ENCODE results near the gene FSD1. TPM values are rescaled to one million over a fixed set of nuclear protein-coding genes. Genes with fewer than 3 reads are reported as not detected.
"Not testable (repeated sequence)": the region's sequence is repeated elsewhere in the genome, so short reads cannot be mapped to it uniquely, and the experiment has no call there.

Gene FSD1
- total and polyA plus RNA-seq, 10 donors, result 0.80 to 6.6 (median 2.2) TPM

DNA sequence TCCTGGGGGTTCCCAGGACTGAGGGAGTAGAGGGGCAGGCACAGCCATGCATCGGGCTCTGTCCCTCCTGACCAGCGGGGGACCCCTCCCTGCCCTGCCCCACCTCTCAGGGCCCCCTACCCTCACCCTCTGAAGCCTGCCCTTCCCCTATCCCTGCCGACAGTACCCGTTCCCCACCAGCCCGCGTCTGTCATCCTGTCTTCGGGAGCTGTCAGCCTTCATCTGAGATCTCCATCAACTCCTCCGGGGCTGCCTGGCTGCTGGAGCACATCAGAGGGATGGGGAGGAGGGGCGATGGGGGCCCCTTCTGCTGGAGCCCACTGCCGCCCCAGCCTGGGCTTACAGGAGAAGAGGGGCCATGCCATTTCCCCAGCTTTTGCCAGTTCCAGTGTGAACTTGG lies 31.5 kb upstream of the FSD1 start:
- 80 to 90% (median 82%) methylated on average over 10 of the region's 10 CpGs for WGBS, 5 donors
- Histone ChIP-seq H3K9me3 (peaks cover 0 to 8% (median 0%) of the 10 kb centered on the region in 8 donors), H3K4me3 (no peak overlapping the region), H3K4me1 (peaks cover 0 to 2% (median 0%) of the 10 kb centered on the region in 6 donors), H3K27me3 (replicated peaks in 1 of 7) (peaks cover 0 to 10% (median 2%) of the 10 kb centered on the region in 7 donors), H3K27ac (no peak overlapping the region), H3K36me3 (peaks cover 6 to 54% (median 37%) of the 10 kb centered on the region in 6 donors)
- TF ChIP-seq, protein P1, sequence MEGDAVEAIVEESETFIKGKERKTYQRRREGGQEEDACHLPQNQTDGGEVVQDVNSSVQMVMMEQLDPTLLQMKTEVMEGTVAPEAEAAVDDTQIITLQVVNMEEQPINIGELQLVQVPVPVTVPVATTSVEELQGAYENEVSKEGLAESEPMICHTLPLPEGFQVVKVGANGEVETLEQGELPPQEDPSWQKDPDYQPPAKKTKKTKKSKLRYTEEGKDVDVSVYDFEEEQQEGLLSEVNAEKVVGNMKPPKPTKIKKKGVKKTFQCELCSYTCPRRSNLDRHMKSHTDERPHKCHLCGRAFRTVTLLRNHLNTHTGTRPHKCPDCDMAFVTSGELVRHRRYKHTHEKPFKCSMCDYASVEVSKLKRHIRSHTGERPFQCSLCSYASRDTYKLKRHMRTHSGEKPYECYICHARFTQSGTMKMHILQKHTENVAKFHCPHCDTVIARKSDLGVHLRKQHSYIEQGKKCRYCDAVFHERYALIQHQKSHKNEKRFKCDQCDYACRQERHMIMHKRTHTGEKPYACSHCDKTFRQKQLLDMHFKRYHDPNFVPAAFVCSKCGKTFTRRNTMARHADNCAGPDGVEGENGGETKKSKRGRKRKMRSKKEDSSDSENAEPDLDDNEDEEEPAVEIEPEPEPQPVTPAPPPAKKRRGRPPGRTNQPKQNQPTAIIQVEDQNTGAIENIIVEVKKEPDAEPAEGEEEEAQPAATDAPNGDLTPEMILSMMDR (IDR thresholded peaks at IDR 0.05 in 8 of 11, conservative IDR thresholded peaks at IDR 0.05 in 3 of 11), result no peak
- peak in 1 of 3 donors; percentile 31 for TF ChIP-seq POLR2AphosphoS5 (IDR thresholded peaks at IDR 0.05)
- DNase-seq, result no peak
- intact Hi-C loops (cut with DNase I; ENCODE audit: low total_unique reads), result no loop called here

DNA sequence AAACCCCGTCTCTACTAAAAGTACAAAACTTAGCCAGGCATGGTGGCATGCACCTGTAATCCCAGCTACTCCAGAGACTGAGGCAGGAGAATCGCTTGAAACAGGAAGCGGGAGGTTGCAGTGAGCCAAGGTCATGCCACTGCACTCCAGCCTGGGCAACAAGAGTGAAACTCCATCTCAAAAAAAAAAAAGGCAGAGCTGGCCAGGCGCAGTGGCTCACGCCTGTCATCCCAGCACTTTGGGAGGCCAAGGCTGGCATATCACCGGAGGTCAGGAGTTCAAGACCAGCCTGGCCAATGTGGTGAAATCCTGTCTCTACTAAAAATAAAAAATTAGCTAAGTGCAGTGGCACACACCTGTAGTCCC lies 30.1 kb upstream of the FSD1 start:
- H3K27ac ChIP-seq; H3K9me3 ChIP-seq; DNase-seq; H3K4me3 ChIP-seq; intact Hi-C loops (cut with DNase I; ENCODE audit: low total_unique reads): not testable (repeated sequence)
- Histone ChIP-seq H3K36me3 (peaks cover 0 to 40% (median 23%) of the 10 kb centered on the region in 6 donors), H3K27me3 (replicated peaks in 1 of 7) (peaks cover 4 to 24% (median 15%) of the 10 kb centered on the region in 7 donors), H3K4me1 (peaks cover 4 to 12% (median 9%) of the 10 kb centered on the region in 6 donors)
- WGBS, 5 donors, result 64 to 77% (median 73%) methylated on average over 6 of the region's 6 CpGs

DNA sequence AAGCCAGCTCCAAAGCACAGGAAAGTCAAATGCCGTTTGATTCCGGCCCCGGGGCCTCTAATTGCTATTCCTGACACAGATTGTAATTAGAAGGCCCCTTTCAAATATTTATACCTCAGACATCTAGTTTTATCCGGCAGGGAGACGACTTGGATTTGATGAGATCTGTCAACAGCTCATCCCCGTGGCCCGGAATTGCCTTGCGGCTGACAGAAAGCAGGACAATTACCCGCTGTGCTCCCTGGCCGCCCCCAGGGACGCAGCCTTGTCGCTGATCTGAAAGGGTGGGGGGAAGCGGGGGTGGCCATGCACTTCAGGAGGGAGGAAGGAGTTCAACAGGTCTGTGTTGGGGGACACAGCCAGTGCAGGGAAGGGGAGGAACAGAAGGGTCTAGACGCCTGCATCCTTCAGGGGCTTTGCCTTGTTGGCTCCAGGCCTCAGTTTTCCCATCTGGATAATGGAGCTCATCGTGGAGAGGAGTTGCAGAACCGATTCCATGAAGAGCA lies 27.2 kb upstream of the FSD1 start:
- Histone ChIP-seq H3K4me1 (peaks cover 11 to 24% (median 16%) of the 10 kb centered on the region in 6 donors), H3K4me3 (no peak overlapping the region), H3K9me3 (peaks cover 0 to 2% (median 0%) of the 10 kb centered on the region in 8 donors), H3K27ac (no peak overlapping the region), H3K27me3 (replicated peaks in 1 of 7) (peaks cover 14 to 54% (median 45%) of the 10 kb centered on the region in 7 donors), H3K36me3 (peaks cover 0 to 11% (median 3%) of the 10 kb centered on the region in 6 donors)
- intact Hi-C loops (cut with DNase I; ENCODE audit: low total_unique reads), result no loop called here
- no peak for DNase-seq
- WGBS, 5 donors, result 52 to 73% (median 61%) methylated on average over 16 of the region's 16 CpGs
- TF ChIP-seq POLR2A (IDR thresholded peaks at IDR 0.05) (no peak), POLR2AphosphoS5 (IDR thresholded peaks at IDR 0.05) (no peak)
- TF ChIP-seq, protein P1 (IDR thresholded peaks at IDR 0.05 in 8 of 11, conservative IDR thresholded peaks at IDR 0.05 in 3 of 11), result no peak

DNA sequence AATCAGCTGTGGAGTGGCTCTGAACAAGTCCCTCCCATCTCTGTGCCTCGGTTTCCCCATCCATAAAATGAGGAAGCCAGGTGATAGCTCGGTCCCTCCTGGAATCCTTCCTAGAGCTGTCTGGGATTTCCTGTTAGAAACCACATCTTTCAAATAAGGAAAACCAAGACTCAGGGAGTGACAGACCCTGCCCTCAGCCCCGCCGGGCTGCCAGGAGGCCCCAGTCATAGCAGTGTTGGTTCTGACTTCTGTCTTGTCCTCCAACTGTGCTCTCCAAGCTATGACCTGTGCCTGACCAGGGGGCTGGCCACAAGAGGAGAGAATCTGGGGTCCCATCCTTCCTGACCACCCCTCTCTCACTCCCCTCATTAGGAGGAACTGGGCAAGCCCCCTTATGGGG lies 26.4 kb upstream of the FSD1 start:
- intact Hi-C loops (cut with DNase I; ENCODE audit: low total_unique reads), result no loop called here
- peaks cover 14 to 62% (median 52%) of the 10 kb centered on the region in 7 donors for H3K27me3 ChIP-seq (replicated peaks in 1 of 7)
- no peak overlapping the region for H3K27ac ChIP-seq
- H3K9me3 ChIP-seq, result no peaks in the 10 kb centered on the region
- TF ChIP-seq POLR2A (IDR thresholded peaks at IDR 0.05) (no peak), POLR2AphosphoS5 (IDR thresholded peaks at IDR 0.05) (no peak)
- TF ChIP-seq, protein P1 (IDR thresholded peaks at IDR 0.05 in 8 of 11, conservative IDR thresholded peaks at IDR 0.05 in 3 of 11), result no peak
- WGBS, 5 donors, result 4 to 20% (median 12%) methylated on average over 4 of the region's 4 CpGs
- DNase-seq, result no peak
- no peak overlapping the region for H3K4me3 ChIP-seq
- H3K36me3 ChIP-seq, result peaks cover 0 to 5% (median 0%) of the 10 kb centered on the region in 6 donors
- peaks cover 11 to 24% (median 16%) of the 10 kb centered on the region in 6 donors for H3K4me1 ChIP-seq

Measured in spleen (tissue), 11 donors.